GM12892 (cell line): ENCODE results near the gene CCDC92.

Experiments used
- POLR2A ChIP-seq: IDR thresholded peaks from 2 replicates; pipeline ENCODE4 v1.6.1; 2011; ENCODE audit warnings: low read depth, low read length, control low read depth
- POLR2AphosphoS5 ChIP-seq: IDR thresholded peaks from 2 replicates; pipeline ENCODE4 v1.6.1; 2011; ENCODE audit warnings: low read depth, low read length, control low read depth

- no peak for TF ChIP-seq POLR2A
- TF ChIP-seq POLR2AphosphoS5, result no peak
Observed at GRCh38 chr12:123891516-123892179, 81.0 kb downstream of the CCDC92 start.
